K562 treated with DMSO at 1 percent for 24 hours (cell line): Measurements from ENCODE around the gene PCK2. TPM values are rescaled to one million over a fixed set of nuclear protein-coding genes. Genes with fewer than 3 reads are reported as not detected.

Experiments used
- total RNA-seq: library from RNA; unstranded; fragments of 300-600 nt; gene quantifications from 2 replicates; pipeline ENCODE4 v1.2.3, GENCODE V29; 2022; ENCODE audit warnings: low read depth; ENCODE audit not compliant: insufficient read depth

The PCK2 gene
- total RNA-seq = 150 and 160 TPM in 2 replicates

DNA sequence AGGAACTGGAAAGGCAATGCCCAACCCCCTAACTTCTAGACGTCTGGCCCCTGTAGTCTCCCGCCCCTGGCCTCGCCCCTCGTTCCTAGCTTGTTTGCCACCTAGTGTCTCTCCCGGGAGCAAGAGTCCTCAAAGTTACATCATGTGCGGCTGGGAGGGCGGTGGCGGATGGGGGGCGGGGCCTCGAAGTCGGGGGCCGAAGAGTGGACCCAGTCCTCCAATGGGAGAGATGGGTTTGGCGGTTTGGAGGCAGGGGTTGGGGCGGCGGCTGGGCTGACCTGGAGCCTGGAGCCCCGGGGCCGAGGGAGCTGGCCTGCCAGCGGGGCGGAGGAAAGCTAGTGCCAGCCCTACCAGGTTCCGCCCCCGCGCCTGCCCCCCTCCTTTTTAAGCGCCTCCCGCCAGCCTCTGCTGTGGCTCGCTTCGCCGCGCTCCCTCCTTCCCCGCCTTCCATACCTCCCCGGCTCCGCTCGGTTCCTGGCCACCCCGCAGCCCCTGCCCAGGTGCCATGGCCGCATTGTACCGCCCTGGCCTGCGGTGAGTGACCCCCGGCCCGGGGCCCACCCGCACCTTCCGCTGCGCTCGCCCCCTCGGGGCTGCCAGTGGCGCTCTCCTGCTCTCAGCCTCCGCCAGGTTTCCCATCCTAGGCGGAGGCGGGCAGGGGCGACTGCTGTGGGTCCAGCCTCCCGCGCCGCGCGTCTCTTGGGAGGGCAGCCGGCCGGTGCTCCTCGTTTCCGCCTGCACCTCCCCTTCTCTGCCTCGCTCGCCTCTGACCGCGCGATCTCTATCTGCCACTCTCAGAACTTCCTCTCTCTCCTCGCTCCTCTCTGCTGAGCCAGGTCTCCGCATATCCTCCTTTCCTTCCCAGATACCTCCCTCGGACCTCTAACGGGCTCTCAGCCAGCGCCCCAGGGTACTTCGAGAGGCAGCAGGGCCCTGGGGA is at the start of gene PCK2:
Gene PCK2 (plus strand): TSS at position 411 of the 940 bp plus-strand sequence. CDS start 95 bp downstream, at position 506.

DNA sequence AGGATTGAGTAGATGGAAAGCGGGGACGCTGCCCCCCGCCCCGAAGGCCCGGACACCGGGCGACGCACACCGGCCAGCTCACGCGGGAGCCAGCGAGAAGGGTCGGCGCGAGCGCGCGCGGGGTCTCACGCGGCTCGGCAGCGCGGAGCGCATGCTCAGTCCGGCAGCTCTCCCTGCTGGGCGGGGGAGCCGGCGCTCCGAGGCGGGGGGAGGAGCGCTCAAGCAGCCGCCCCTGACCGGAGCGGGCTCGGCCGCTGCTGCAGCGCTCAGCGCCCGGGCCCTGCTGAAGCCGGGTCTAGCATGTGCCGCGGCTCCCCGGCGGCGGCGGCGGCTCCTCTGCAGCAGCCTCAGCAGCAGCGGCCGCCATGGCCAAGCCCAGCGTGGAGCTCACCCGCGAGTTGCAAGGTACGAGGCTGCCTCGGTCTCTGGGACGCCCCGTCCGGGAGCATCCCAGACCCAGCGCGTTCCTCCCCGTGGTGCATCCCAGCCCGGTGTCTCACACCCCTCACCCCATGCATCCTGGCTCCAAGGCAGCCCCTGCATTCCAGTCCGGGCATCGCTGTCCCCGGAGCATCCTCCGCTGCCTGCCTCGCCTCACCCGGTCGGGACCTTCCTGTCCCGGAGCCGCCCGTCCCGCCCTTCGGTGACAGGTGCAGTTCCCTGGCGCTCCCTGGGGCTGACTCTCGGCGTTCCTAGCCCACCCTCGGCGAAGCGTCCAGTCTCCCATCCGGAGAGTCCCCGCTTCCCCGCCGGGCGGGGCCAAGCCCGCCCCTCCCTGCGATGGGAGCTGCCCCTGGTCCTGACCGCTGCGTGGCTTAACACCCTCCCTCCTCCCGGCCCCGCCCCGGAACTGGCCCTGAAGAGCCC is 42.1 kb upstream of the PCK2 start, which contains the start of gene CARMIL3:
Gene CARMIL3 (plus strand): TSS at position 221 of the 867 bp plus-strand sequence. CDS start 145 bp downstream, at position 366.

DNA sequence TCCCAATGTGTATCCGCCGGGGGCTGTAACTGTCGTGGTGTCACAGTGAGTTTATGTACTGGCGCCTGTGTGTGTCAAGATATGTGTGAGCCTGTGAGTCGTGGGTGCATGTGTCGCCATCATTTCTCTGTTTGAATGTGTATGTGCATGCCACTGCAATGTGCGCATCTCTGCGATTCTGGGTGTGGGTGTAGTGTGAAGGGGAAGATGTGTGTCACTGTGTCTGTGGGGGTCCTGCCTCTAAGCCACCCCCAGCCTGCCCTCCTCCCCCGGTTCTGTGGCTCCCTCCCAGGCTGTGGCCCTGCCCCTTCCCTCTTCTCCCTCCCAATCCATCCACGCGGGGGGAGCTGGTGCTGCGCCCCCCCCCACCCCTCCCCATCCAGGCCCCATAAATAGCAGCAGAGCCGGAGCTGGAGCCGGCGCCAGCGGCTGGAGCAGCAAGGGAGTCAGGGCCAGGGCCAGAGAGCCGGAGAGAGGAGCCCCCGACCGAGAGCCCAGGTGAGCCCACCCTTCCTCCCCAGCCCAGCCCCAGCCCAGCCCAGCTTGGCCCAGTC is 22.9 kb upstream of the PCK2 start, which contains the start of gene CPNE6:
Gene CPNE6 (plus strand): TSS at position 419 of the 554 bp plus-strand sequence. CDS start 1,375 bp downstream, outside the sequence.

GRCh38 chr14:24114532-24115421 is 20.7 kb downstream of the PCK2 start, which contains the start of the genes DCAF11 and NRL:
DCAF11 (plus strand) TSS chr14:24114777; CDS start chr14:24115595, 818 bp downstream.
NRL (minus strand) TSS chr14:24114949; CDS start chr14:24082848, 32,101 bp downstream.

GRCh38 chr14:24130380-24130716 is 36.2 kb downstream of the PCK2 start, which contains the start of gene FITM1:
FITM1 (plus strand) TSS chr14:24130659; CDS start chr14:24131564, 905 bp downstream.

GRCh38 chr14:24135834-24136683 is 41.9 kb downstream of the PCK2 start, which contains the start of gene PSME1:
PSME1 (plus strand) TSS chr14:24136194; CDS start chr14:24136263, 69 bp downstream.

DNA sequence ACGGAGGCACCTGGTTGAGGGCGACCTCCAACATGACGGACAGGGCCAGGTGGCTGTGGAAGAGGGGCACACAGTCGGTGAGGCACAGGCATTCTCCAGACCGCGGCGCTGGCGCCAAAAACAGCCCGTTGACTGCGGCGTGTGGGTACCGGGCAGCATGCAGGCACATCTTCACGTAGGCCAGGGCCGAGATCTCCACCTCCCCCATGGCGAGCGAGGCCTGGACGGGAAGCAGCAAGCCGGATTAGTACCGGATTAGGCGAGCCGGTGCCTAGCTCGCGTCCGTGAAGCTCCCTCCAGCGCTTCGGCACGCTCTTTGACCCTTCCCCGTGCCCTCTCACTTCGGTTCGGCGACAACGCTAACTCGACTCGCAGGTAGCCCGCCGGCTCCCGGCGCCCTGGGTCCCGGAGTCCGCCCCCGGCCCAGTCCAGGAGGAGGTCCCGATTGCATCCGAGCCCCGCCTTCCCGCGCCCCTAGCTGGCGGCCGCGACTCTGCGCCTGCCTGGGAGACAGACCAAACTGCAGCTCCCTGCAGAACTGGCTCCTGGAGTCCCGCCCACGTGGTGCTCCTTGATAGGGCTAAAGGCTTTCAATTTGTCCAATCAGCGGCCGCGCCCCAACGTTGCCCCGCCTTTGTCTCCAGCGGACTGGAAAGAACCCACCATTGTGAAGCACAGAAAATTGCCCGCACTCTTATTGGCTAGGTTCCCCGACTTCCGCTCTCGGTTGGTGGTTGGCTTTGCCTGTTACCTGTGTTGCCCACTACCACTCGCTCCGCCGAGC is 47.2 kb downstream of the PCK2 start, which contains the start of gene EMC9:
Gene EMC9 (minus strand): TSS at position 495 of the 784 bp plus-strand sequence. CDS start 287 bp downstream, at position 208.

GRCh38 chr14:24146453-24146977 is 52.4 kb downstream of the PCK2 start, which contains the start of gene PSME2:
PSME2 (minus strand) TSS chr14:24146610; CDS start chr14:24146581, 29 bp downstream.

GRCh38 chr14:24146978-24147760 is 53.1 kb downstream of the PCK2 start, which contains the start of gene RNF31:
RNF31 (plus strand) TSS chr14:24147498; CDS start chr14:24147699, 201 bp downstream.

Other genes with a start within 250 kb of the PCK2 start
- gene DHRS4, start 140.5 kb upstream of the PCK2 start, total RNA-seq = 35.2 and 36.2 TPM in 2 replicates
- 12.8 and 14.9 TPM in 2 replicates for gene DHRS4L2, start 105.4 kb upstream of the PCK2 start, total RNA-seq
- 0.16 TPM in 1 of 2 replicates, not detected in the other for gene CARMIL3, start 42.3 kb upstream of the PCK2 start, total RNA-seq
- gene CPNE6, start 22.7 kb upstream of the PCK2 start, total RNA-seq = not detected in 2 replicates
- 52.3 and 59.5 TPM in 2 replicates for gene DCAF11, start 20.5 kb downstream of the PCK2 start, total RNA-seq
- gene NRL, start 20.6 kb downstream of the PCK2 start, total RNA-seq = 1.6 and 2.8 TPM in 2 replicates
- gene FITM1, start 36.3 kb downstream of the PCK2 start, total RNA-seq = 0.50 TPM in 1 of 2 replicates, not detected in the other
- 169 and 181 TPM in 2 replicates for gene PSME1, start 41.9 kb downstream of the PCK2 start, total RNA-seq
- gene EMC9, start 47.3 kb downstream of the PCK2 start, total RNA-seq = 55.6 TPM in 2 replicates
- 119 and 129 TPM in 2 replicates for gene PSME2, start 52.3 kb downstream of the PCK2 start, total RNA-seq
- 34.5 and 41.7 TPM in 2 replicates for gene RNF31, start 53.2 kb downstream of the PCK2 start, total RNA-seq
- gene IRF9, start 67.0 kb downstream of the PCK2 start, total RNA-seq = 11.9 and 14.2 TPM in 2 replicates
- gene REC8, start 77.8 kb downstream of the PCK2 start, total RNA-seq = 1.7 and 2.6 TPM in 2 replicates
- gene IPO4, start 94.5 kb downstream of the PCK2 start, total RNA-seq = 16.3 and 21.4 TPM in 2 replicates
- 22.1 and 25.4 TPM in 2 replicates for gene TM9SF1, start 101.1 kb downstream of the PCK2 start, total RNA-seq
- gene TSSK4, start 111.4 kb downstream of the PCK2 start, total RNA-seq = 0.96 TPM in 1 of 2 replicates, not detected in the other
- gene CHMP4A, start 119.2 kb downstream of the PCK2 start, total RNA-seq = 63.2 and 63.8 TPM in 2 replicates
- 16.9 and 17.9 TPM in 2 replicates for gene MDP1, start 121.8 kb downstream of the PCK2 start, total RNA-seq
- gene NEDD8, start 138.1 kb downstream of the PCK2 start, total RNA-seq = 144 and 171 TPM in 2 replicates
- gene GMPR2, start 138.6 kb downstream of the PCK2 start, total RNA-seq = 56.8 and 59.4 TPM in 2 replicates
- 21.0 and 28.8 TPM in 2 replicates for gene TINF2, start 148.3 kb downstream of the PCK2 start, total RNA-seq
- gene TGM1, start 168.9 kb downstream of the PCK2 start, total RNA-seq = 1.5 and 3.1 TPM in 2 replicates
- gene RABGGTA, start 177.3 kb downstream of the PCK2 start, total RNA-seq = 24.9 and 28.0 TPM in 2 replicates
- 41.0 and 43.3 TPM in 2 replicates for gene DHRS1, start 205.5 kb downstream of the PCK2 start, total RNA-seq
- 9.2 and 10.5 TPM in 2 replicates for gene NOP9, start 205.5 kb downstream of the PCK2 start, total RNA-seq
- gene CIDEB, start 213.7 kb downstream of the PCK2 start, total RNA-seq = not detected in 2 replicates
- gene LTB4R2, start 215.8 kb downstream of the PCK2 start, total RNA-seq = 5.2 and 5.8 TPM in 2 replicates
- gene LTB4R, start 217.2 kb downstream of the PCK2 start, total RNA-seq = 8.1 and 11.2 TPM in 2 replicates
- not detected in 2 replicates for gene ADCY4, start 240.8 kb downstream of the PCK2 start, total RNA-seq
- gene RIPK3, start 245.7 kb downstream of the PCK2 start, total RNA-seq = 0.35 and 0.89 TPM in 2 replicates